NCI-H146 treated with DMSO at 0.1 percent for 48 hours (cell line): ENCODE results near the gene IRF2BP2.

Experiments used
- DNase-seq: peaks from one replicate; lab custom pipeline; 2025; ENCODE audit not compliant: unreplicated experiment; lab: John Stamatoyannopoulos, UW

The IRF2BP2 gene

GRCh38 chr1:234614081-234614489 lies 4.1 kb upstream of the IRF2BP2 start:
- no peak for DNase-seq

- DNase-seq, result peak; percentile 46
Measured at GRCh38 chr1:234613128-234613875, 3.3 kb upstream of the IRF2BP2 start.

GRCh38 chr1:234612352-234613127 lies 2.6 kb upstream of the IRF2BP2 start:
- DNase-seq, result peak; percentile 98

GRCh38 chr1:234611847-234612351 lies 1.9 kb upstream of the IRF2BP2 start:
- no peak for DNase-seq

GRCh38 chr1:234611225-234611846 lies 1.4 kb upstream of the IRF2BP2 start:
- DNase-seq, result peak; percentile 86

- DNase-seq, result peak; percentile 74
Measured at GRCh38 chr1:234610666-234611224, 767 bp upstream of the IRF2BP2 start.

GRCh38 chr1:234609691-234610042 lies 311 bp downstream of the IRF2BP2 start:
- no peak for DNase-seq

GRCh38 chr1:234608911-234609690 lies 877 bp downstream of the IRF2BP2 start:
- no peak for DNase-seq

- DNase-seq, result peak; percentile 54
Measured at GRCh38 chr1:234608025-234608910, 1.7 kb downstream of the IRF2BP2 start.

GRCh38 chr1:234607109-234608024 lies 2.6 kb downstream of the IRF2BP2 start:
- DNase-seq, result peak; percentile 73

GRCh38 chr1:234606784-234607108 lies 3.2 kb downstream of the IRF2BP2 start:
- DNase-seq, result no peak

- DNase-seq, result peak; percentile 13
Measured at GRCh38 chr1:234605983-234606783, 3.8 kb downstream of the IRF2BP2 start.

GRCh38 chr1:234605399-234605982 lies 4.5 kb downstream of the IRF2BP2 start:
- DNase-seq, result no peak

GRCh38 chr1:234604495-234605398 lies 5.2 kb downstream of the IRF2BP2 start:
- no peak for DNase-seq

- DNase-seq, result no peak
Measured at GRCh38 chr1:234603221-234604204, 6.5 kb downstream of the IRF2BP2 start.
